CD4-positive, alpha-beta T cell treated with Interleukin-4 for 4 hours (primary cell): ENCODE measurements around the gene UBTF.
A peak's percentile ranks its signal among the peaks of the same experiment; 100 is the strongest.

Experiments used
- DNase-seq: peaks from one replicate; pipeline ENCODE4 v3.0.0-alpha.2; 2020

The UBTF gene

GRCh38 chr17:44167181-44167861 is 52.2 kb downstream of the UBTF start:
- DNase-seq, result no peak

DNA sequence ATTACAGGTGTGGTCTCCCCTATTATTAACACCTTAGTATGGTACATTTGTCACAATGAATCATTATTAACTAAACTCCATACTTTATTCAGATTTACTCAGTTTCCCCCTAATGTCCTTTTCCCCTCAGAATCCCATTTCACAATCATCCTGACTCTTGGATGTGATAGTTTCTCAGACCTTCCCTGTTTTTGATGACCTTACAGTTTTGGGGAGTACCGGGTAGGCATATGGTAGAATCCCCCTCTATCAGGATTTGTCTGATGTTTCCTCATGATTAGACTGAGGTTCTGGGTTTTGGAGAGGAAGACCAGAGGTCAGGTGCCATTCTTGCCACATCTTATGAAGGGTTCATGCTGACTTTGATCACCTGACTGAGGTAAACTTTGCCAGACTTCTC is 55.0 kb downstream of the UBTF start:
- no peak for DNase-seq

GRCh38 chr17:44159519-44160210 is 59.8 kb downstream of the UBTF start:
- DNase-seq, result peak; percentile 61

DNA sequence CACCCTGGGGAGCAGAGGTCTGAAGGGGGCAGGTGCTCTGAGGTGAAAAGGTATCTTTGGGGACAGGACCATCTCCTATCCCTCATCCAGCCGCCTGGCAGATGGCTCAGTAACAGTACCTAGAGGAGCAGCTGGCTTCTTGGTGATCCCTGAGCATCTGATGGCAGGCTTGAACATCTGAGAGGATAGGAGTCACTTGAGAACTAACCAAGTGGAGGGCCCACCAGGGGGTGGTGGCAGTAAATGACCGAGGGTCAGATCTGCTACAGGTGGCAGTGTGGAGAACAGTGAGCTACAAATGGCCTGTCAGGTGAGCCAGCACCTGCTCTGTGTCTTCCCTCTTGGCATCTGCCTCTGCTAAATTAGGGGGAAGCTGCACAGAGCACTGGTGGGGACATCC is 64.0 kb downstream of the UBTF start:
- no peak for DNase-seq
